Caki2 (cell line): ENCODE measurements around the gene TPRN. TPM values are rescaled to one million over a fixed set of nuclear protein-coding genes. Genes with fewer than 3 reads are reported as not detected.

Experiments
- DNase-seq: peaks from one replicate; pipeline ENCODE4 v3.0.0-alpha.2; 2015; ENCODE audit warnings: low read depth
- in situ Hi-C: cut with HindIII; loops from 2 replicates; pipeline ENCODE4 v1.10.0; 2016; ENCODE audit warnings: low sequenced_read_pairs, low pct_unique_long_range_greater_than_20kb, mixed read lengths
- total RNA-seq: library from RNA; depleted of rRNA; stranded (reverse); fragments of >200 nt; shearing (Covaris generic); gene quantifications from 2 replicates; pipeline ENCODE4 v1.2.3, GENCODE V29; 2014; ENCODE audit warnings: low replicate concordance

Gene TPRN
- total RNA-seq, 1 experiment from 2014 or later, result 15.2 TPM

DNA sequence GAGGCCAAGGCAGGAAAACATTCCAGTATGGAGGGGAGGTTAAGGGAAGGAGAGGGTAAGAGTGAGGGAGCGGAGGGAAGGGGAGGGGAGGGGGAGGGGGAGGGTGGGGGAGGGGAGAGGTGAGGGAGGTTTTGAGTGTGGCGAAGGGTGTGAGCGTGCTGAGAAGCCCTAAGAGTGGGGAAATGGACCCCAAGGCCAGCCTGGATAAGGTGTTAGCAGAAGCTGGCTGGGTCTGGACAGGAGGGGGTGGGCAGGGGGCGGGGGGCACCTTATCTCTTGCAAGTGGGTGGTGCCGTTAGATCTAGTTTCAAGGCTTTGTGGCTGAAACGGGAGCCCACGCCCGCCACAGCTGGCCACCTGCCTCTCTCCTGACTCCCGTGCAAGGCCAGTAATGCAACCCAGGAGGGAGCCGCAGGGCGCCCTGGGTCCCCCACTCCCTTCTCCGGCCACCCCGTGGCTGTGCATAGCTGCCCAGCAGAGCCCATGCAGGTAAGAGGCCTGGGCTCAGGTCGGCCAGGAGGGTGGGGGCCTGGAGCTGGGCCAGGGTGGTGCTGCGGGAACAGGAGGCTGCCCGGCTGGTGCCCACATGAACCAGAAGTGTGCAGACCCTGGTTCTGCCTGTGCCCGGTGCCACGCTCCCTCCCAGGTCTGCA is 27.4 kb upstream of the TPRN start:
- DNase-seq, result no peak
- in situ Hi-C loops, result no loop called here

DNA sequence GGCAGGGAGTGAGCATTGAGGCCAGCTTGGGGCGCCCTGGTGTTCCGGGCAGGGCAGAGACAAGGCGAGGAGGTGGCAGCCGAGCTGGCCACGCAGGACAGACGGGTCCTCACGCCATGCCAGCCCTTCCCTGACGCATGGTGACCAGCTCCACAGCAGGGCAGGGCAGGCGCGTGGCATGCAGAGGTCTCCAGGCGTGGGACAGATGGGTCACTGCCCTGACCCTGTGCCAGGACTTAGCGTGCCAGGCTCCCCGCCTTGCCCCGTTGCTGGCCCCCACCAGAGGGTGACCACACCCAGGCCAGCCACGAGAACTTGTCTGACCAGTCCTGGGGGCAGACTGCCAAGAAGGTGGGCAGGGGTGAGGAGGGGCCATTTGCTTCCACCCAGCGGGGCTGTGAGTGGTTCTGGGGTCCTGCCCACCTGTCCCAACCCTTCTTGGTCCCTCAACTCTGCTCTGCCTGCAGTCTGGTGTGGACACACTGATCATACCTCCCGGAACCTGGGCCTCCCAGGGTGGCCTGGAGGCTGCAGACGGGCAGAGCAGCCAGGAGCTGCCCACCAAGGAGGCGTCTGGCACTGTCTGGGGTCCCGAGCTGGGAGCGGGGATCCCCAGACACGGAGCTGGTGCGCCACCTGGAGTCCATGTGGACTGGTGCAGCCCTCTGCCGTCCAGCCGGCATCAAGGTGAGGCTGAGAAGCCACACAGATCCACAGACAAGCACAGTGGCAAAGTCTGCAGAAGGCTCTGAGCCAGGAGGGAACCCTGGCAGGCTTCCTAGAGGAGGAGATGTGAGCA is 26.7 kb upstream of the TPRN start, which contains the start of gene RNF224:
Gene RNF224, plus strand, starts transcription at position 449 of the 799 bp plus-strand sequence. CDS start 834 bp downstream, outside the sequence.
- in situ Hi-C loops, result no loop called here

DNA sequence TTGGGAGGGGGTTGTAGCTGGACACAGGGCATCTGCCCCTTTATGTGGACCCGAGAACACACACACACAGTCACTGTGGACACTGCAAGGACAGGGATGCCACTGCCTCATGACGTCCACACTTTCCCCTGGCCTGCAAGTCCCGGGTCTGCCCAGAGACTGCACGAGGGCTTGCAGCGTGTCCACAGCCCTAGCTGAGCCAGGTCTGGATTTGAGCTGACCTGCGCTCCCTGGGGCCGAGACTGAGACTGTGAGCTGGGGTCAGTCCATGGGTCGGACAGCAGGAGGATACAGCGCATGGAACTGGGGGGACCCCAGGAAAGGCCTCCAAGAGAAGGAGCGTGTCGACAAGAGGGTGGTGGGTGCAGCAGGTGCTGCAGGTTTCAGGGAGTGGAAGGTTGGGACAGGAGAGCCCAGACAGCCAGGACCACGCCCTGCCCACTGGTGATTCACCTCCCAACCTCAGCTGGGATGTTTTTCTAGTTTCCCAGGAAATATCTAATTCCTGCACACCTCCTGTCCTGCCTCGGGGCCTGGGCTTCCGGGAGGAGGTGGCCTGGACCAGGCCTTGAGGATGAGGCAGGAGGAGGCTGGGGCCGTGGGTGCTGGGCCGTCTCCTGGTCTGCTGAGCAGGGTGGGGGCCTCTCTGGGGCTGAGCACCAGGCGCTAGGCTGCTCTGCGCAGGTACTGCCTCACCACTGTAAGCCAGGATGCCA is 26.0 kb upstream of the TPRN start:
- in situ Hi-C loops, result no loop called here
- DNase-seq, result peak; percentile 80

More for the DNA sequence above, 26.7 kb upstream of the TPRN start, which contains the start of gene RNF224:
- peak; percentile 78 for DNase-seq

DNA sequence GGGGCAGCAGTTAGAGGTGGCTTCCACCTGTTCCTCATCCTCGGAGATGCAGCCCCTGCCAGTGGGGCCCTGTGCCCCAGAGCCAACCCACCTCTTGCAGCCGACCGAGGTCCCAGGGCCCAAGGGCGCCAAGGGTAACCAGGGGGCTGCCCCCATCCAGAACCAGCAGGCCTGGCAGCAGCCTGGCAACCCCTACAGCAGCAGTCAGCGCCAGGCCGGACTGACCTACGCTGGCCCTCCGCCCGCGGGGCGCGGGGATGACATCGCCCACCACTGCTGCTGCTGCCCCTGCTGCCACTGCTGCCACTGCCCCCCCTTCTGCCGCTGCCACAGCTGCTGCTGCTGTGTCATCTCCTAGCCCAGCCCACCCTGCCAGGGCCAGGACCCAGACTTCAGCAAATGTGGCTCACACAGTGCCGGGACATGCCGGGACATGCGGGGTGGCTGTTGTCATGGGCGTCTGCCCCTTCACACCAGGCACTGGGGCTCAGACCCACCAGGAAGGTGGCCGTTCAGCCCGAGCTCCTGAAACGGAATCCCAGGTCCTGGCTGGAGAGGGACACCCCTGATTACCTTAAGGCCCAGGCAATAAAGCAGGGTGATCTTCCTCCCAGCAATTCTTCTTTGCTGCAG is 25.3 kb upstream of the TPRN start:
- DNase-seq, result no peak
- in situ Hi-C loops, result no loop called here

DNA sequence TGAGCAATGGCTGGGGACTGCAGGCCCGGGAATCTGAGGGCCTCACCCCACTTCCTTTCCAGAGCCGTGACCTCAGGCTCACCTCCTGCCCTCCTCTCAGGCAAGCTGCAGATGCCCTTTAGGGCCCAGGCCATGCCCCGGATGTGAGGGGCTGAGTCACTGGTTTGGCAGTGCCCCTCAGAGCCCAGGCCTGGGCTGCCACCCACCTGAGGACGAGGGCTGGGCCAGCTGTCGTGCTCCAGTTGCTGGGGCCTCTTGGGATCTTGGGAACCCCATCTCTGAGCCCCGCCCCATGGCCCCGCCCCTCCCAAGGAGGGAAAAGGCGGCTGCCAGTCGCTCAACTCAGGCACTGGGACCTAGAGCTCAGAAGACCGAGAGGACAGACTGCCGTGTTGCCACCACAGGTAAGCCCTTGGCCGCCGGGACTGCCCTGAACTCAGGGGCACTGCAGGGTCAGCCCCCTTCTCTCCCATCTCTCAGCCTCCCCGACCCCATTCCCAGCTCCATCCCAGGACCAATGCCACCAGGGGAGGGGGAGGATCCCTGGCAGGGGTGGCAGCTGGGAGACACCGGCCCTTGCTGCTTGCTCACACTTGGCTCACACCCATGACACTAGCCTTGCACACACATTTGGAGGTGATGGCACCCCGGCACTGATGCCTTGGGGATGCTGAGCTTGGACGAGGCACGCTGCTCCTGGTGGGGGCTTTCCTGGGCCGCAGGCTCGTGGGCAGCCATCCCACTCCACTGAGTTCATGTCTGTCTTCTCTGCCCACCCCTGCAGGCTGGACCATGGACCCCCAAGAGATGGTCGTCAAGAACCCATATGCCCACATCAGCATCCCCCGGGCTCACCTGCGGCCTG is 24.5 kb upstream of the TPRN start, which contains the start of gene CYSRT1:
Gene CYSRT1, plus strand, starts transcription at position 345 of the 865 bp plus-strand sequence. Its CDS starts 448 bp downstream, at position 793.
- no peak for DNase-seq
- in situ Hi-C loops, result no loop called here

DNA sequence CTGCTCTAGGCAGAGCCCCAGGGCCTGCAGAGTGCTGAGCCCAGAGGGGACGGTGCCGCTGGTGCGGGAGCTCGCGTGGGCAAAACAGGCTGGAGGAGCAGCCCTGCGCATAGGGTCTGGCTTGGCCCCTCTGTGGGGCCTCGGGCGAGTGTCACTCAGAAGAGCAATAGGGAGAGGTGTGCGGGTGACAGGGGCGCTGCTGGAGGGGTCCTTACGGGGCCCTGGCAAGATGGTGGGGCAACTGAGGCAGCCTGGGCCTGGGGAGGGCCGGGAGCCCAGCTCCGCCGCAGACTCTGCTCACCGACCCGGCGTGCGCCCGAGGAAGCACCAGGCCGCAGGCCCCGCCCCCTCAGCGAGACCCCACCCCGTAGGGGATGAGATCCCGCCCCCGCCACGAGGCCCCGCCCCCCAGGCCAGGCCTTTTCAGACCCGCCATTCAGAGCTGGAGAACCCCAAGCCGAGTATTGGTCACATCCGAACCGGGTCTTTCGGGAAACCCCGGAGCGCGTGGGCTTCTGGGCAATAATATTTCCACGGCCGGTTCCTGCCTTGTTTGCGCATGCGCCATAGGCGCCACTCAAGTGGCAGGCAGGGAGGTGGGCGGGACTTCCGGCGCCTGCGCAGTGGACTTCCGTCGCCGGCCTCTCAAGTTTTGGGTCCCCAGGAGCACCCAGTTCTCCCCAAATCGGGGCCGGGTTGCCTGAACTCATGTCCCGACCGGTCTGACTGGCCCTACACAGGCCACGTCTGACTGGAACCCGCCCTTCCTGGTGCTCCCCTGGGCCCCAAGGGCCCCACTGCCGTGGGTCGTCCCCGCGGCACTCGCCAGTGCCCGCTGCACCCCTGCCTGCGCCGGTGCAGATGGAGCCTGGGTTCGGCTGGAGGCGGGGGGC is 22.8 kb upstream of the TPRN start:
- peak; percentile 88 for DNase-seq
- in situ Hi-C loops, result no loop called here

DNA sequence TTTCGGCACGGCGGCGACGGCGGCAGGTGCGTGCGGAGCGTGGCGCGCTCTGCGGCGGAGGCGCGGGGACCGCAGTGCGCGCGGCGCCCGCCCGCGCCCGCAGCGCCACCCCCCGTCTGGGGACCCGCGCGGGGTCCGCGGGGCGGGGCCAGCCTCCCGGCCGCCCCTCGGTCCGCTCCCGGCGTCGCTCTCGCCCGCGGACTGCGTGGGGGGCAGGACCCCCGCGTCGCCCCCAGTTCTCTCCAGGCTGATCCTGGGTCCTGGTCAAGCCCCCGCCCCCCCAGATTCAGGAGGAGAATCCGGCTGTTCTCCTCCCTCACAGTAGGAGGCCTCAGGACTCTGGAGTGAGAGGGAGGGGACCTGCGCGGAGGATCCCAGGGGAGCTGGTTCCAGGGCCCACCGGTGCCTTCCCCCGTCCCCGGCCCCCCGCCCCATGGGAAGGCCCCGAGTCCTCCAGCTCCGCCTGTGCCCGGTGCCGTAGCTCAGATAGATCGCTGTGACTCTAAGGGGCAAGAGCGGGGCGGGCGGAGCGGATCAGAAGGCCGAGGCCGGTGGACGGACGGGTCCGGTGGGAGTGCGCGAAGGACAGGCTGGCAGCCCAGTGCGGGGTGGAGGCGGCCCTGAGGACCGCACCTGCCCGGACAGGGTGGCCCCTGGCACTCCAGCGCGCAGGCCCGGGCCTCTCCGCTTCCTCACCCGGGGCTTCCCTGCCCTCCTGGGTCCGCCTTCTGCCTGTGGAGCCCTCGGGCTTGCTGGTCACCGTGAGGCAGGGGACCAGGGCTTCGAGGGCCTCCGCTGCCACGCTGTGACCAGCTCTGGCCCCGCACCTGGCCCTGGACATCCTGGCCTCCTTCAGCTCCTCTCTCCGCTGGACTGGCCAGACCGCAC is 21.9 kb upstream of the TPRN start, which contains the start of gene RNF208:
Gene RNF208, minus strand, starts transcription at position 51 of the 888 bp plus-strand sequence. CDS start 1,028 bp downstream, outside the sequence.
- in situ Hi-C loops, result no loop called here
- DNase-seq, result no peak

DNA sequence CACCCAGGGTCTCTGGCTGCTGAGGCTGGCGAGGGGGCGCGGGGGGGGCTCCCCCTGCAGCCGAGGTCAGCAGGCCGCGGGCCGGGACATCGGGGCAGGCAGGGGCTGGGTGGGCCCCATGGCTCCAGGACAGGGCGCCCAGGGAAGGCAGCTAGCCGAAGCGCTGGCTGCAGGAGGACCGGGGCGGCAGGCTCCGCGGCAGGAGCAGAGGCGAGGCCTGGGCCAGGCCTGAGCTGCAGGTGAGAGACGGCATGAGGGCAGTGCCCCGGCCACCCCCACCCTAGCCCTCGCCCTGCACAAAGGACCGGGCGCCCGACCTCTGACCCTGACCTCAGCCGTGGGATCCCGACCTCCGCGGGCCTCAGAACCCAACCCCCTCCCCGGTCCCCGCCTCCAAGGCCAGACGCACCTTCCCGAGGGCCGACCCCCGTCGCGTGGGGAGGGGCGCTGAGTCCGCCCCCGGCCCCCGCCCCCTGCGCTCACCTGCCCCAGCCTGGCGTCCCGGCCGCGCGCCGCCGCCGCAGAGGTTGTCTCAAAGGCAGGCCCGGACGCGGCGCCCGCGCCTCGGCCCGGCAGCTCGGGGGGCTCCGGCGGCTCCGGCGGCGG is 21.1 kb upstream of the TPRN start:
- DNase-seq, result no peak
- in situ Hi-C loops, result no loop called here

DNA sequence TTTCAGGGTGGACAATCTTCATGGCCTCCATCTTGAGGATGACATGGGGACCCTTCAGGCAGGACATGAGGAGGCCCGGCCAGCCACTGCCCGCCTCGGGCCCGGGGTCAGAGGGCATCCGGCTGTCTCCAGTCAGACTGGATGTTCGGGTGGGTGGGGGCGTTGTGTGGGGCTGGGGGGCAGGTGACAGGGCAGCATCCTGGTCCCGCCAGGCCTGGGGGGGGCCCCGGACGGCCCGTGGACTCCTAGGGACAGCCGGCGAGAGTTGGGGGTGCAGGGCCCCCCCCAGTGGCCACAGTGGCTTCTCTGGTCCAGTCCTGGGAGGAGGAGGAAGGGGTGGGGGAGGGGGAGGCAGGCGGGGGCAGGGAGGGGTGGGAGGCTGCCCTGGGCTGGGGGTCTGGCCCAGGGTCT is 20.6 kb upstream of the TPRN start:
- in situ Hi-C loops, result no loop called here
- DNase-seq, result no peak

DNA sequence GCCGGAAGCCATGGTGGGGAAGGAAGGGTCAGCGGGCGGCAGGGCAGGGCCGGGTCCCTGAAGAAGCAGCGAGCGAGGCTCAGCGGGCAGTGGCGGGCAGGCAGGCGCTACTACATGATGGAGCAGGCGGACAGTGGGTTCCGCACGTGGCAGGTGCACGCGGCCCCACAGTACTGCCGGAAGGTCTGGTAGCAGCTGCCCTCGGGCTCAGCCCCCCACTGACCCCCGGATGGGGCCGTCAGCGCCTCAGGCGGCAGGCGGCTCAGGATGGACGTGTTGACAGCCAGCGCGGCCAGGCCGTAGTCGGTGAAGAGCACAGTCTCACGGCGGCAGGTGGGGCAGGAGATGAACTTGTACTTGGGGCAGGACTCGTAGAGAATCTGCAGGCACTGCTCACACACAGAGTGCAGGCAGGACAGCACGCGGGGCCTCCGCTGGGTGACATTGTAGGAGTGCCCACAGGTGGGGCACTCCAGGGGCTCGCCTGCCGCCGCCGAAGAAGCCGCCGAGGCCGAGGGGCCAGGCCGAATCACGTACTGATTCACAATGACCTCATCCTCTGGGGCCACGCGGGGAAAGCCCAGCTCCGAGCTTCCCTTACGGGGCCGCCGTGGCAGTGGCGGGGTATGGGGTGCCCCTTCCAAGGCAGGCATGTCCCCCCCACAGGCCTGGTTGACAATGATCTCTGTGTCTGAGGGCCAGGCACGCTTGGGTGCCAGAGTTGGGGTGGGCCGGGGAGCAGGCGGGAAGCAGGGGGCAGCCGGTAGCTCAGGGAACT is 20.0 kb upstream of the TPRN start:
- DNase-seq, result no peak
- in situ Hi-C loops, result no loop called here

DNA sequence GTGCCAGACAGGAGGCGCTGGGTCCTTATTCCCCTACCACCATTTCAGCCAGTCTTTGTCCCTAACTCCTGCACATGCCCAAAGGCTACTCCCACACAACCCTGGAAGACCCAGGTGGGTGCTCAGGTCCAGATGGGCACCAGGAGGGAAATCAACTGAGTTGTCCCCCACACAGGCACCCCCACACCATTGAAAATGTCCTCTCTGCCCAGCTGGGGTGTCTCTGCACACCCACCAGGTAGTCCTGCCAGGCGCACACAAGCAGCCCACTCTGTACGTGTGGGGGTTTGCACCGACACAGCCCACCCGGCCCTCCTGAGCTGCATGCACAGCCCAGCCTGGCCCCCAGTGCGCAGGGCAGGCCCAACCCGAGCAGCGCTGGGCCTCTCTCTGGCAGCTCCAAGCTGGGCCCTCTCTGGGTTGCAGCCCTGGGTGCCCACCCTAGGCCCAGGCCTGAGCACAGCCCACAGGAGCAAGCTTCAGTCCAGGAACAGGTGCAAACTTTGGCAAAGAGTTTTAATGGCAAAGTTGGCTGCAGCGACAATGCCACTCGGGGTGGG is 19.3 kb upstream of the TPRN start:
- in situ Hi-C loops, result no loop called here

DNA sequence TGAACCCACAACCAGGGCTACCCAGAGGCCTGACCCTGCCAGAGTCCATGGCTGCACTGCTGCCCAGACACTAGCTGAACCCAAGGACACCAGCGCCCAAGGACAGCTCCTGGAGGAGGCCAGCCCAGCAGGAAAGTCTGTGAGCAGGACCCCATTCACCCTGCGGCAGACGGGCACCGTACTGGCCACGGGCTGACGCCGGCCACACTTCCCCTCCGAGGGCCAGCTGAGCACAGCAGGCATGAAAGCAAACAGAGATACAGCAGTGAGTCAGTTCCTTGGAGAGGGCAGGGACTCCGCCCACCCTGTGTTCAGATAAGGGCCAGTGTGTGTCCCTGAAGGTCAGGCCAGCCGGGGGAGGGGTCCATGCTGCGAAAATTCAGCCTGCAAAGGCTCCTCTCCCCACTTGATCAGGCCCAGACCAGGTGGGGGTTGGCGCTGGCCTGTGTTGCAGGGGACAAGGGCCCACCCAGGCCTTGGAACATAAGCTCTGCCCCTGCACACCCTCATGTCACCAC is 18.3 kb upstream of the TPRN start:
- peak; percentile 73 for DNase-seq

More for the DNA sequence above, 19.3 kb upstream of the TPRN start:
- DNase-seq, result no peak

DNA sequence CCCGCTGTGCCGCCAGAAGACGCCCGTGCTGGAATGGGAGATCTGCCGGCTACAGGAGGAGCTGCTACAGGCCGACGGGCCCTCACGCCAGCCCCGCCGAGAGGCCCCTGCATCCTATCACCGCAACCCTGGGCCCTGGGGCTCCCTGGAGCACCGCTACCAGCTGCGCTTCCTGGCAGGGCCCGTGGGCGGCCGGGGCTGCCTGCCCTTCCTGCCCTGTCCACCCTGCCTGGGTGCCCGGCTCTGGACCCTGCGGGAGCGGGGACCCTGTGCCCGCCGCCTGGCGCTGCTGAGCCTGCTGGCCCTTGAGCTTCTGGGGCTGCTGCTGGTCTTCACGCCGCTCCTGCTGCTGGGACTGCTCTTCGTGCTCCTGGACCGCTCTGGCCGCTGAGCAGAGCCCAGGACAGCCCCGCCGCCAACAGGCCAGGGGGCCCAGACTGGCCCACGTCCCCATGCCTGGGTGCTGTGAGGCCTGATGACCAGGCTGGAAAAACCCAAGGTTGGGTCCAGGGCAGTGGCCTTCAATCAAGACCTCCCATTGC is 17.7 kb upstream of the TPRN start:
- in situ Hi-C loops, result no loop called here
- DNase-seq, result no peak

More for the DNA sequence above, 18.3 kb upstream of the TPRN start:
- in situ Hi-C loops, result no loop called here
